ENCODE results near the gene NCOA1.

The NCOA1 gene

GRCh38 chr2:24806661-24807036, 315.6 kb downstream of the NCOA1 start:
- DNase-seq, result no peak

- no peak for DNase-seq
Measured at GRCh38 chr2:24809316-24810007, 318.4 kb downstream of the NCOA1 start.

- DNase-seq, result no peak
Measured at GRCh38 chr2:24813691-24814137, 322.7 kb downstream of the NCOA1 start.

- DNase-seq, result no peak
Measured at GRCh38 chr2:24814516-24814915, 323.5 kb downstream of the NCOA1 start.

GRCh38 chr2:24815171-24815570, 324.1 kb downstream of the NCOA1 start:
- DNase-seq, result no peak

GRCh38 chr2:24816404-24816803, 325.4 kb downstream of the NCOA1 start:
- no peak for DNase-seq

- DNase-seq, result no peak
Measured at GRCh38 chr2:24816884-24817283, 325.8 kb downstream of the NCOA1 start.

GRCh38 chr2:24818721-24819167, 327.7 kb downstream of the NCOA1 start:
- DNase-seq, result no peak

- no peak for DNase-seq
Measured at GRCh38 chr2:24819442-24820174, 328.6 kb downstream of the NCOA1 start.

- no peak for DNase-seq
Measured at GRCh38 chr2:24820175-24820513, 329.1 kb downstream of the NCOA1 start.

All from stimulated activated naive CD4-positive, alpha-beta T cell (primary cell).